ENCODE results near the gene LMNTD2.

DNA sequence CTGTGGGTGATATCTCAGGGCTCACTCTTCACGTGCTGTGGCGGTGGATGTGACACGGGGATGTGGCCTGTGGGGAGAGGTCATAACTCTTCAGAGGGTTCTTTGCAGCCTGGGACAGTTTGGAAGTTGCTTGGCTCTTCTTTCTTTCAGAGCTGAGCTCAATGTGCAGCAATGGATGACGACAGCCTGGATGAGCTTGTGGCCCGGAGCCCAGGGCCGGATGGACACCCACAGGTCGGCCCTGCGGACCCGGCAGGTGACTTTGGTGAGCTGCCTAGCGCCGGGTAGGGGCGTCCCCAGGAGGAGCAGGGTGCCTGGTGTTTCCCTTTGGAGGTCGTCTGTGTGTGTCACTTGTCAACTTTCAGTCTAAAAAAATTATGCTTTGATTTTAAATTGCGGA lies 20.8 kb upstream of the LMNTD2 start:
- TF ChIP-seq, protein P1, sequence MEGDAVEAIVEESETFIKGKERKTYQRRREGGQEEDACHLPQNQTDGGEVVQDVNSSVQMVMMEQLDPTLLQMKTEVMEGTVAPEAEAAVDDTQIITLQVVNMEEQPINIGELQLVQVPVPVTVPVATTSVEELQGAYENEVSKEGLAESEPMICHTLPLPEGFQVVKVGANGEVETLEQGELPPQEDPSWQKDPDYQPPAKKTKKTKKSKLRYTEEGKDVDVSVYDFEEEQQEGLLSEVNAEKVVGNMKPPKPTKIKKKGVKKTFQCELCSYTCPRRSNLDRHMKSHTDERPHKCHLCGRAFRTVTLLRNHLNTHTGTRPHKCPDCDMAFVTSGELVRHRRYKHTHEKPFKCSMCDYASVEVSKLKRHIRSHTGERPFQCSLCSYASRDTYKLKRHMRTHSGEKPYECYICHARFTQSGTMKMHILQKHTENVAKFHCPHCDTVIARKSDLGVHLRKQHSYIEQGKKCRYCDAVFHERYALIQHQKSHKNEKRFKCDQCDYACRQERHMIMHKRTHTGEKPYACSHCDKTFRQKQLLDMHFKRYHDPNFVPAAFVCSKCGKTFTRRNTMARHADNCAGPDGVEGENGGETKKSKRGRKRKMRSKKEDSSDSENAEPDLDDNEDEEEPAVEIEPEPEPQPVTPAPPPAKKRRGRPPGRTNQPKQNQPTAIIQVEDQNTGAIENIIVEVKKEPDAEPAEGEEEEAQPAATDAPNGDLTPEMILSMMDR (IDR thresholded peaks at IDR 0.05), result no peak
- no peak for TF ChIP-seq EZH2phosphoT487 (IDR thresholded peaks at IDR 0.05)
- TF ChIP-seq EZH2 (IDR thresholded peaks at IDR 0.05), result no peak

Data from neural progenitor cell (in vitro differentiated cells).